WTC11 (cell line): ENCODE measurements around the gene CHRNB2. TPM values are rescaled to one million over a fixed set of nuclear protein-coding genes. Genes with fewer than 3 reads are reported as not detected.

Experiments used
- ATAC-seq: fragments of 200-7000 bp; cut with Tn5 transposase; 2 replicates; pipeline ENCODE4 v1.10.0; 2021; ENCODE audit warnings: mild to moderate bottlenecking, moderate library complexity
- CTCF ChIA-PET: fragments of 300-600 bp; sonication (Branson Sonifier 250); formaldehyde crosslinking; loops from one replicate; lab custom pipeline; 2021; ENCODE audit warnings: antibody characterized with exemption; lab: Charles Lee
- POLR2A ChIA-PET: fragments of 350-600 bp; sonication (Branson Sonifier 250); formaldehyde crosslinking; loops from one replicate; lab custom pipeline; 2021; ENCODE audit warnings: antibody characterized with exemption; lab: Charles Lee
- DNase-seq: peaks from one replicate; pipeline ENCODE4 v3.0.0; 2021; ENCODE audit warnings: low spot score
- H3K27ac Mint-ChIP-seq: 2 replicates; pipeline ENCODE4 v1.8.0; 2021; ENCODE audit warnings: mixed read lengths
- H3K27me3 Mint-ChIP-seq: 2 replicates; pipeline ENCODE4 v1.8.0; 2021; ENCODE audit warnings: low read depth, mild to moderate bottlenecking, moderate library complexity, mixed read lengths
- H3K36me3 Mint-ChIP-seq: 2 replicates; pipeline ENCODE4 v1.8.0; 2021; ENCODE audit warnings: mixed read lengths
- H3K4me1 Mint-ChIP-seq: 2 replicates; pipeline ENCODE4 v1.8.0; 2022; ENCODE audit warnings: mixed read lengths
- H3K4me3 Mint-ChIP-seq: 2 replicates; pipeline ENCODE4 v1.8.0; 2021; ENCODE audit warnings: mild to moderate bottlenecking, moderate library complexity, mixed read lengths
- H3K9me3 Mint-ChIP-seq: 2 replicates; pipeline ENCODE4 v1.8.0; 2021; ENCODE audit warnings: mixed read lengths
- ELF4 ChIP-seq: sonication (generic); formaldehyde crosslinking; IDR thresholded peaks from 2 replicates; pipeline ENCODE4 v1.8.1; 2022; ENCODE audit warnings: low read depth, mild to moderate bottlenecking, moderate library complexity, missing genetic modification reagents
- ETV6 ChIP-seq: sonication (generic); formaldehyde crosslinking; IDR thresholded peaks from 2 replicates; pipeline ENCODE4 v1.8.1; 2022; ENCODE audit warnings: mild to moderate bottlenecking, missing genetic modification reagents
- JAZF1 ChIP-seq: fragments of 250-450 bp; sonication (Bioruptor Pico); IDR thresholded peaks from 2 replicates; pipeline ENCODE4 v1.9.0; 2021; ENCODE audit warnings: moderate library complexity, mild to moderate bottlenecking, inconsistent platforms
- JUN ChIP-seq: sonication (generic); formaldehyde crosslinking; IDR thresholded peaks from 2 replicates; pipeline ENCODE4 v1.8.0; 2023; ENCODE audit warnings: mild to moderate bottlenecking, missing genetic modification reagents
- MYBL2 ChIP-seq: sonication (generic); formaldehyde crosslinking; IDR thresholded peaks from 2 replicates; pipeline ENCODE4 v1.8.1; 2023; ENCODE audit warnings: mild to moderate bottlenecking, moderate library complexity, missing genetic modification reagents
- NFATC4 ChIP-seq: fragments of 250-450 bp; sonication (Bioruptor Pico); IDR thresholded peaks from 2 replicates; pipeline ENCODE4 v1.9.0; 2021; ENCODE audit warnings: mild to moderate bottlenecking
- NFYB ChIP-seq: sonication (generic); formaldehyde crosslinking; conservative IDR thresholded peaks from 2 replicates; pipeline ENCODE4 v1.8.0; 2022; ENCODE audit warnings: low read depth, missing genetic modification reagents
- NR3C1 ChIP-seq: sonication (generic); formaldehyde crosslinking; conservative IDR thresholded peaks from 2 replicates; pipeline ENCODE4 v1.8.1; 2023; ENCODE audit warnings: low read depth, mild to moderate bottlenecking, missing genetic modification reagents
- PRRX2 ChIP-seq: fragments of 250-450 bp; sonication (Bioruptor Pico); IDR thresholded peaks from 2 replicates; pipeline ENCODE4 v1.8.0; 2021; ENCODE audit warnings: mild to moderate bottlenecking
- ZNF138 ChIP-seq: sonication (generic); formaldehyde crosslinking; conservative IDR thresholded peaks from 2 replicates; pipeline ENCODE4 v1.8.1; 2022; ENCODE audit warnings: mild to moderate bottlenecking, moderate library complexity, missing genetic modification reagents
- ZNF396 ChIP-seq: fragments of 250-450 bp; sonication (Bioruptor Pico); IDR thresholded peaks from 2 replicates; pipeline ENCODE4 v1.8.0; 2021; ENCODE audit warnings: mild to moderate bottlenecking, moderate library complexity, borderline replicate concordance
- ZNF423 ChIP-seq: fragments of 250-450 bp; sonication (Bioruptor Pico); IDR thresholded peaks from 2 replicates; pipeline ENCODE4 v2.1.2; 2022; ENCODE audit warnings: mild to moderate bottlenecking, moderate library complexity
- total RNA-seq: library from RNA; stranded (reverse); gene quantifications from 3 replicates; pipeline ENCODE4 v1.2.3, GENCODE V29; 2021
- TF ChIP-seq, protein P1 (sequence below): fragments of 250-450 bp; sonication (Bioruptor Pico); IDR thresholded peaks from 2 replicates; pipeline ENCODE4 v1.8.0; 2021; ENCODE audit warnings: mild to moderate bottlenecking
- TF ChIP-seq, protein P2 (sequence below): sonication (generic); formaldehyde crosslinking; IDR thresholded peaks from 2 replicates; pipeline ENCODE4 v1.8.1; 2023; ENCODE audit warnings: mild to moderate bottlenecking, missing genetic modification reagents
- TF ChIP-seq, protein P3 (sequence below): sonication (generic); formaldehyde crosslinking; IDR thresholded peaks from 2 replicates; pipeline ENCODE4 v1.8.1; 2023; ENCODE audit warnings: mild to moderate bottlenecking, missing genetic modification reagents

Gene CHRNB2
- total RNA-seq, 1 experiment from 2014 or later: 1.7 TPM

DNA sequence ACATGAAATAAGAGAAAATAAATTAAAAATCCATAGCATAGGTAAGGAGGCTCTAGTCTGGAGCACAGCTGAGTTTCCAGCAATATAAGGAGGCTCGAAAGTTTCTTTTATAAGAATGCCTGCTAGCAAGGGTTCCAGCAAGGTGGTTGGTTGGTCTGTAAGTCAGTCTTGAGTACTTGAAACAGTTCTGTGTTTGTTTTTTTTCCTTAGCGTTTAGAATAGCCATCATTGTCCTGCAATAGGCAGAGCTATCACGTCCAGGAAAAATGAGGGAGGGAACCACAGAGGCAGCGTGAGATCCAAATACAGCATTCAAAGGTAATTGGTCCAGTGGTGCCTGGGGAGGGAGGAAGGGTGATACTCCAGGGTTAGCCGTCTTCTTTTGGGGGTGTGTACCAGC lies 17.5 kb upstream of the CHRNB2 start (continued):
- TF ChIP-seq, protein P1, sequence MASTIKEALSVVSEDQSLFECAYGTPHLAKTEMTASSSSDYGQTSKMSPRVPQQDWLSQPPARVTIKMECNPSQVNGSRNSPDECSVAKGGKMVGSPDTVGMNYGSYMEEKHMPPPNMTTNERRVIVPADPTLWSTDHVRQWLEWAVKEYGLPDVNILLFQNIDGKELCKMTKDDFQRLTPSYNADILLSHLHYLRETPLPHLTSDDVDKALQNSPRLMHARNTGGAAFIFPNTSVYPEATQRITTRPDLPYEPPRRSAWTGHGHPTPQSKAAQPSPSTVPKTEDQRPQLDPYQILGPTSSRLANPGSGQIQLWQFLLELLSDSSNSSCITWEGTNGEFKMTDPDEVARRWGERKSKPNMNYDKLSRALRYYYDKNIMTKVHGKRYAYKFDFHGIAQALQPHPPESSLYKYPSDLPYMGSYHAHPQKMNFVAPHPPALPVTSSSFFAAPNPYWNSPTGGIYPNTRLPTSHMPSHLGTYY: no peak
- TF ChIP-seq JAZF1 (CRISPR knock-in tag): no peak
- TF ChIP-seq ZNF396: no peak
- TF ChIP-seq, protein P2, sequence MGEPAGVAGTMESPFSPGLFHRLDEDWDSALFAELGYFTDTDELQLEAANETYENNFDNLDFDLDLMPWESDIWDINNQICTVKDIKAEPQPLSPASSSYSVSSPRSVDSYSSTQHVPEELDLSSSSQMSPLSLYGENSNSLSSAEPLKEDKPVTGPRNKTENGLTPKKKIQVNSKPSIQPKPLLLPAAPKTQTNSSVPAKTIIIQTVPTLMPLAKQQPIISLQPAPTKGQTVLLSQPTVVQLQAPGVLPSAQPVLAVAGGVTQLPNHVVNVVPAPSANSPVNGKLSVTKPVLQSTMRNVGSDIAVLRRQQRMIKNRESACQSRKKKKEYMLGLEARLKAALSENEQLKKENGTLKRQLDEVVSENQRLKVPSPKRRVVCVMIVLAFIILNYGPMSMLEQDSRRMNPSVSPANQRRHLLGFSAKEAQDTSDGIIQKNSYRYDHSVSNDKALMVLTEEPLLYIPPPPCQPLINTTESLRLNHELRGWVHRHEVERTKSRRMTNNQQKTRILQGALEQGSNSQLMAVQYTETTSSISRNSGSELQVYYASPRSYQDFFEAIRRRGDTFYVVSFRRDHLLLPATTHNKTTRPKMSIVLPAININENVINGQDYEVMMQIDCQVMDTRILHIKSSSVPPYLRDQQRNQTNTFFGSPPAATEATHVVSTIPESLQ: no peak
- no peak for TF ChIP-seq PRRX2 (CRISPR knock-in tag)

DNA sequence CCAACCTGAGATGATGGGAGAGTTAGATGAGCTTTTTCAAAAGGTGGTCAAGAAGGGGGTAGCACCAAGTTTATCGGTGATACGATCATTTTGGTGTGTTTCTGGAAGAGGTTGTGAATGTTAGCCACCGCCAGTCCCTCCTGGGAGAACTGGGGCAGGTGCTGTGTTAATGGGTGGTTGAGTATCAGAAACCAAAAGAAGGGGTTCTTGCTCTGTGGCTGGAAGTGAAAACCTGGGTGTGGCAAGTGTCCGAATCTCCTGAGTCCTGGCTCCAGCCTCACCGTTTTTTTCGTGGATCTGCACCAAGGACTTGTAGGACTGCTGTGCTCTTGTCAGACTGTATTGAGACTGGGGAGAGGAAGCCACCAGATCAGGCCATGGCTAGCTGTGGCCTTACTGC lies 16.9 kb upstream of the CHRNB2 start:
- POLR2A ChIA-PET: no interaction called here
- no peak overlapping the region for H3K4me3 Mint-ChIP-seq
- H3K9me3 Mint-ChIP-seq: no peaks in the 10 kb centered on the region
- no peaks in the 10 kb centered on the region for H3K27me3 Mint-ChIP-seq
- ATAC-seq (no peak), DNase-seq (no peak)
- H3K27ac Mint-ChIP-seq: no peak overlapping the region
- H3K36me3 Mint-ChIP-seq: peaks cover 67% of the 10 kb centered on the region
- TF ChIP-seq ZNF138 (CRISPR knock-in tag): no peak
- TF ChIP-seq, all 79 proteins: peak for 0
- CTCF ChIA-PET: no interaction called here
- no peaks in the 10 kb centered on the region; the same call in 1 of the 2 replicates for H3K4me1 Mint-ChIP-seq

DNA sequence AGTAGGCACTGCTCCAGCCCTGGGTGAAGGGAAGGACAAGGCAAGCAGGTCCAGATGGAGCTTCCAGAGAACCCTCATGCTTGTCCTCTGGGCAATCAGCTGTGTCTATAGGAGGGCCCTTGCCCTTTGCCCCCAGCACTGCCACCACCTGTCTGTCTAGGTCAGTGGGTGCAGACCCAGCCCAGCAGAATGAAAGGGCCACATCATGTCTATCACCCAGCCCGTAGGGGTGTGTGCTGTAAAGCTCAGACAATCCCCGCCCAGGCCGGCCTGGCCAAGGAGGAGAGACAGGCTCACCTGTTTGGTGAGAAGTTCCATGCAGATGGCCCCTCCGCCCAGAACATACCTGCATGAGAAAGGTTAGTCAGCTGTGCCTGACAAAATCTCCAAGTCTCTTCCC lies 16.1 kb upstream of the CHRNB2 start:
- Mint-ChIP-seq H3K36me3 (peaks cover 74% of the 10 kb centered on the region), H3K27ac (no peak overlapping the region)
- CTCF ChIA-PET: no interaction called here

DNA sequence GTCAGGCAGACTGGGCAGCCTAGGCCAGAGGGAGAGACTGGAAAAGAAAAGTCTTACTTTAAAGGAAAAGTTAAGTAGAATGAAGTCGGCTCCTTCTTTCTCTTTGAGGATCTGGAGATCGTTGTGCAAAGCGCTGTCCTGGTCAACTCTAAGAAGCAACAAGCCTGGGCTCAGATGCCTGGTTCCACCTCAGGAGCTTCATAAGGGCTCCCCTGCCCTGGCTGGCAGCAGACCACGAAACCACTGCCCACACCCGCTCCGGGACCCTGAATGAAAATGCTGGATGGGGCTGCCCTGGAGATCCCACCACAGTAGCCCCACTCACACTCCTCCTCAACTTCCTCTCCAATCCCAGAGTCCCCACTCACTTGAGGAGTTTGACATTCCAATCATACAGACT lies 15.5 kb upstream of the CHRNB2 start:
- peaks cover 74% of the 10 kb centered on the region for H3K36me3 Mint-ChIP-seq
- ChIA-PET POLR2A (no interaction called here), CTCF (interaction anchor here (2.0 kb wide), 1 partner anchor 72 kb away, joined by 9 read pairs; no protein-coding TSS in a partner anchor)
- no peak for DNase-seq
- H3K27ac Mint-ChIP-seq: no peak overlapping the region
- no peak overlapping the region for H3K4me3 Mint-ChIP-seq
- H3K27me3 Mint-ChIP-seq: no peaks in the 10 kb centered on the region
- no peaks in the 10 kb centered on the region for H3K9me3 Mint-ChIP-seq
- peaks cover 13% of the 10 kb centered on the region for H3K4me1 Mint-ChIP-seq
- ATAC-seq: no peak
- no peak for TF ChIP-seq NFYB (CRISPR knock-in tag)
- TF ChIP-seq, protein P3, sequence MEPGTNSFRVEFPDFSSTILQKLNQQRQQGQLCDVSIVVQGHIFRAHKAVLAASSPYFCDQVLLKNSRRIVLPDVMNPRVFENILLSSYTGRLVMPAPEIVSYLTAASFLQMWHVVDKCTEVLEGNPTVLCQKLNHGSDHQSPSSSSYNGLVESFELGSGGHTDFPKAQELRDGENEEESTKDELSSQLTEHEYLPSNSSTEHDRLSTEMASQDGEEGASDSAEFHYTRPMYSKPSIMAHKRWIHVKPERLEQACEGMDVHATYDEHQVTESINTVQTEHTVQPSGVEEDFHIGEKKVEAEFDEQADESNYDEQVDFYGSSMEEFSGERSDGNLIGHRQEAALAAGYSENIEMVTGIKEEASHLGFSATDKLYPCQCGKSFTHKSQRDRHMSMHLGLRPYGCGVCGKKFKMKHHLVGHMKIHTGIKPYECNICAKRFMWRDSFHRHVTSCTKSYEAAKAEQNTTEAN (CRISPR knock-in tag): no peak
- no peak for TF ChIP-seq MYBL2 (CRISPR knock-in tag)
- no peak for TF ChIP-seq JUN (CRISPR knock-in tag)
- TF ChIP-seq NR3C1 (CRISPR knock-in tag): no peak
- no peak for TF ChIP-seq NFATC4 (CRISPR knock-in tag)
- TF ChIP-seq ELF4 (CRISPR knock-in tag): no peak
- TF ChIP-seq ETV6 (CRISPR knock-in tag): no peak
- TF ChIP-seq, protein P1: no peak
- no peak for TF ChIP-seq JAZF1 (CRISPR knock-in tag)

More for the DNA sequence above, 16.1 kb upstream of the CHRNB2 start:
- POLR2A ChIA-PET: no interaction called here
- DNase-seq (no peak), ATAC-seq (no peak)
- TF ChIP-seq ZNF423 (no peak), NFYB (CRISPR knock-in tag) (no peak)
- Mint-ChIP-seq H3K4me1 (peaks cover 7% of the 10 kb centered on the region), H3K9me3 (no peaks in the 10 kb centered on the region), H3K4me3 (no peak overlapping the region), H3K27me3 (no peaks in the 10 kb centered on the region)
